A673 (cell line): ENCODE results near the gene GPC6.
"Not testable (repeated sequence)": the region's sequence is repeated elsewhere in the genome, so short reads cannot be mapped to it uniquely, and the experiment has no call there.

Experiments
- CTCF ChIP-seq: fragments of 300-800, 200-600 bp; sonication (generic); conservative IDR thresholded peaks from 2 replicates; pipeline ENCODE4 v1.5.1; 2017; ENCODE audit warnings: low read depth, mild to moderate bottlenecking, antibody characterized with exemption, low read length, moderate library complexity, mixed read lengths
- EZH2 ChIP-seq: fragments of 200-600 bp; sonication (generic); IDR thresholded peaks from 2 replicates; pipeline ENCODE4 v1.6.1; 2017; ENCODE audit warnings: borderline replicate concordance, low read depth, mild to moderate bottlenecking, mixed read lengths, antibody characterized with exemption, low read length; ENCODE audit not compliant: poor library complexity, severe bottlenecking

GRCh38 chr13:93496117-93496516, 269.5 kb downstream of the GPC6 start:
- TF ChIP-seq CTCF, EZH2: not testable (repeated sequence)
